ENCODE measurements around the gene KCTD20. TPM values are rescaled to one million over a fixed set of nuclear protein-coding genes. Genes with fewer than 3 reads are reported as not detected.

KCTD20 gene
- total and polyA plus RNA-seq, 8 donors, result 8.8 to 21.7 (median 10.1) TPM

DNA sequence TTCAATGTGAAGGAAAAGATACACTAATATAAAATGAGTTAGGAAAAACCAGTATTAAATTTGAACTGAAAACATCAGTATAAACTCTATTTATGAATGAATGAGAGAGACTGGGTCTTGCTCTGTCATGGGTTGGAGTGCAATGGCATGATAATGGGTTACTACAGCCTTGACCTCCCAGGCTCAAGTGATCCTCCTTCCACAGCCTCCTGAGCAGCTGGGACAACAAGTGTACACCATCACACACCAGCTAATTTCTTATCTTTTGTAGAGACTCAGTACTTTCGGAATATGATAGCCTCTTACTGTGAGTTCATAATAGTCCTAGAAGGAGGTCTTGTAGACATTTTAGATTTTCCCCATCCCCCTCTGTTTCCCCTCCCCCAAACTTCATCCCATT, 21.4 kb downstream of the KCTD20 start:
- WGBS, 2 donors, result 83 to 85% methylated on average over 1 of the region's 1 CpG
- intact Hi-C loops (cut with DNase I), result no loop called here
- no peak for DNase-seq
- peaks cover 0 to 5% (median 3%) of the 10 kb centered on the region in 3 donors for H3K4me1 ChIP-seq
- no peaks in the 10 kb centered on the region for H3K27me3 ChIP-seq
- FAIRE-seq, result no peak
- H3K4me3 ChIP-seq, result no peak overlapping the region
- no peaks in the 10 kb centered on the region for H3K9me3 ChIP-seq
- no peak for ATAC-seq
- no peaks in the 10 kb centered on the region for H3K36me3 ChIP-seq
- TF ChIP-seq, protein P1, sequence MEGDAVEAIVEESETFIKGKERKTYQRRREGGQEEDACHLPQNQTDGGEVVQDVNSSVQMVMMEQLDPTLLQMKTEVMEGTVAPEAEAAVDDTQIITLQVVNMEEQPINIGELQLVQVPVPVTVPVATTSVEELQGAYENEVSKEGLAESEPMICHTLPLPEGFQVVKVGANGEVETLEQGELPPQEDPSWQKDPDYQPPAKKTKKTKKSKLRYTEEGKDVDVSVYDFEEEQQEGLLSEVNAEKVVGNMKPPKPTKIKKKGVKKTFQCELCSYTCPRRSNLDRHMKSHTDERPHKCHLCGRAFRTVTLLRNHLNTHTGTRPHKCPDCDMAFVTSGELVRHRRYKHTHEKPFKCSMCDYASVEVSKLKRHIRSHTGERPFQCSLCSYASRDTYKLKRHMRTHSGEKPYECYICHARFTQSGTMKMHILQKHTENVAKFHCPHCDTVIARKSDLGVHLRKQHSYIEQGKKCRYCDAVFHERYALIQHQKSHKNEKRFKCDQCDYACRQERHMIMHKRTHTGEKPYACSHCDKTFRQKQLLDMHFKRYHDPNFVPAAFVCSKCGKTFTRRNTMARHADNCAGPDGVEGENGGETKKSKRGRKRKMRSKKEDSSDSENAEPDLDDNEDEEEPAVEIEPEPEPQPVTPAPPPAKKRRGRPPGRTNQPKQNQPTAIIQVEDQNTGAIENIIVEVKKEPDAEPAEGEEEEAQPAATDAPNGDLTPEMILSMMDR (IDR thresholded peaks at IDR 0.05), result no peak
- H3K27ac ChIP-seq, result no peak overlapping the region

- DNase-seq (no peak), ATAC-seq (no peak), FAIRE-seq (no peak)
- H3K4me1 ChIP-seq, result no peaks in the 10 kb centered on the region
- H3K9me3 ChIP-seq, result no peaks in the 10 kb centered on the region
- intact Hi-C loops (cut with DNase I), result no loop called here
- H3K4me3 ChIP-seq, result no peak overlapping the region
- whole genome bisulfite sequencing, 2 donors, result 96 to 98% methylated on average over 3 of the region's 3 CpGs
- no peak overlapping the region for H3K27ac ChIP-seq
- peaks cover 0 to 9% (median 0%) of the 10 kb centered on the region in 3 donors for H3K36me3 ChIP-seq
- TF ChIP-seq, protein P1 (IDR thresholded peaks at IDR 0.05), result no peak
- no peaks in the 10 kb centered on the region for H3K27me3 ChIP-seq
Measured at GRCh38 chr6:36467625-36468024, 24.8 kb downstream of the KCTD20 start.

- Histone ChIP-seq H3K27me3 (no peaks in the 10 kb centered on the region), H3K9me3 (no peaks in the 10 kb centered on the region), H3K27ac (no peak overlapping the region), H3K4me3 (no peak overlapping the region), H3K36me3 (peaks cover 0 to 9% (median 0%) of the 10 kb centered on the region in 3 donors), H3K4me1 (no peaks in the 10 kb centered on the region)
- 88 to 90% methylated on average over 6 of the region's 6 CpGs for whole genome bisulfite sequencing, 2 donors
- intact Hi-C loops (cut with DNase I), result no loop called here
- no peak for DNase-seq
- TF ChIP-seq, protein P1 (IDR thresholded peaks at IDR 0.05), result no peak
- no peak for FAIRE-seq
- no peak for ATAC-seq
Measured at GRCh38 chr6:36469148-36469661, 26.4 kb downstream of the KCTD20 start.

DNA sequence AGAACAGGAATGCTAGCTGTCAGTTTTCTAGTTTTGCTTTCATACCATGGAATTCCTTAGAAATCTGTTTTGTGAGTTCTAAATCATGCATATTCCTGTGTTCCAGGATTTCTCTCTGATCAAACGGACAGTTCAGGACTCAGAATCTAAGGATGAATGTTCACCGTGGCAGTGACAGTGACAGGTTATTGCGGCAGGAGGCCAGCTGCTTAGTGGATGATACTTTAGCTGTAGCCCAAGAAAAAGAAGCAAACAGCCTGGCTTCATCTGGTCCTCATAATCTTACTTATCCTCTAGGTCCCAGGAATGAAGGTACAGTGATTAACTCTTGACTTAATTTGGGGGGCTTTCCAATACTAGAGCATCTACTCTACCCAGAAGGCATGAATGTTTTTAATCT, 27.1 kb downstream of the KCTD20 start:
- no peaks in the 10 kb centered on the region for H3K27me3 ChIP-seq
- no peaks in the 10 kb centered on the region for H3K4me1 ChIP-seq
- no peak for ATAC-seq
- TF ChIP-seq, protein P1 (IDR thresholded peaks at IDR 0.05), result no peak
- 86 to 92% methylated on average over 3 of the region's 3 CpGs for WGBS, 2 donors
- no peaks in the 10 kb centered on the region for H3K9me3 ChIP-seq
- H3K4me3 ChIP-seq, result no peak overlapping the region
- peaks cover 0 to 9% (median 0%) of the 10 kb centered on the region in 3 donors for H3K36me3 ChIP-seq
- FAIRE-seq, result no peak
- H3K27ac ChIP-seq, result no peak overlapping the region
- DNase-seq, result no peak
- intact Hi-C loops (cut with DNase I), result no loop called here

DNA sequence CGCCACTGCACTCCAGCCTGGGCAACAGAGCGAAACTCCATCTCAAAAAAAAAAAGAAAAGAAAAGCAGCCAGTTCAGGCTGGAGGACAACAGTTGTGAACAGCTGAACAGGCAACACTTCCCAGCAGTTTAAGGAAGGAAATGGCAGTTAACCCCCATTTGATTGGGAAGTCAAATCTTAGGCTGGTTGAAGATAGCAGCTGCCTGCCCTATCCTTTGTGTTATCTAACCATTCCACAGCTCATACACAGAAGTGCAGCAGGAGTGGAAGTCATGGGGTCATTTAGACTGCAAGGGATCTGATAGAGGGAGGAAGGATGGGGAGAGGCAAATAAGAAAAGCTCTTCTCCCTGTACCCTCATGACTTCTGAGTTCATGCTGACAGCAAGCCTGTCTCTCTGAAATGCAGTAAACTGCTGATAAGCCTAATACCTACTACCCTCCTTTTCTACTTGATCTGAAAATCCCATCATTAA, 35.3 kb downstream of the KCTD20 start:
- Histone ChIP-seq H3K27ac (no peak overlapping the region), H3K36me3 (peaks cover 0 to 28% (median 2%) of the 10 kb centered on the region in 3 donors), H3K4me3 (no peak overlapping the region), H3K9me3 (no peaks in the 10 kb centered on the region), H3K27me3 (no peaks in the 10 kb centered on the region), H3K4me1 (no peaks in the 10 kb centered on the region)
- no peak for FAIRE-seq
- no peak for DNase-seq
- no peak for ATAC-seq
- intact Hi-C loops (cut with DNase I), result no loop called here
- TF ChIP-seq, protein P1 (IDR thresholded peaks at IDR 0.05), result no peak
- WGBS, 2 donors, result 94 to 100% methylated on average over 1 to 2 of the region's 2 CpGs
